BLaER1 treated with 17β-estradiol and CSF1 and Interleukin-3, amounts not matched to agents 10 nM and 100 nM (cell line): ENCODE results near the gene SV2C.

Experiments
- H3K27ac ChIP-seq, 11 experiments: shearing (Covaris generic); formaldehyde crosslinking; 2 replicates each; pipeline ENCODE4 v1.8.1; 2022
- H3K27me3 ChIP-seq, 11 experiments: shearing (Covaris generic); formaldehyde crosslinking; 2 replicates each; pipeline ENCODE4 v1.8.1; 2022
- H3K36me3 ChIP-seq, 11 experiments: shearing (Covaris generic); formaldehyde crosslinking; 2 replicates each; pipeline ENCODE4 v1.8.1; 2022
- H3K4me1 ChIP-seq, 10 experiments: shearing (Covaris generic); formaldehyde crosslinking; 2 replicates each; pipeline ENCODE4 v1.8.1; 2022
- H3K4me2 ChIP-seq, 11 experiments: shearing (Covaris generic); formaldehyde crosslinking; 2 replicates each; pipeline ENCODE4 v1.8.1; 2022
- H3K4me3 ChIP-seq, 10 experiments: shearing (Covaris generic); formaldehyde crosslinking; 2 replicates each; pipeline ENCODE4 v1.8.1; 2022
- H3K9ac ChIP-seq, 11 experiments: shearing (Covaris generic); formaldehyde crosslinking; 2 replicates each; pipeline ENCODE4 v1.8.1; 2022
- H3K9me3 ChIP-seq, 11 experiments: shearing (Covaris generic); formaldehyde crosslinking; replicated peaks in 1 of 11; 2 replicates each; pipeline ENCODE4 v1.8.1; 2022
- H4K20me1 ChIP-seq, 11 experiments: shearing (Covaris generic); formaldehyde crosslinking; 2 replicates each; pipeline ENCODE4 v1.8.1; 2022
- Cebpa-rat ChIP-seq, 11 experiments: shearing (Covaris generic); IDR thresholded peaks; 2 replicates each; pipeline ENCODE4 v1.8.1; 2022

Gene SV2C

DNA sequence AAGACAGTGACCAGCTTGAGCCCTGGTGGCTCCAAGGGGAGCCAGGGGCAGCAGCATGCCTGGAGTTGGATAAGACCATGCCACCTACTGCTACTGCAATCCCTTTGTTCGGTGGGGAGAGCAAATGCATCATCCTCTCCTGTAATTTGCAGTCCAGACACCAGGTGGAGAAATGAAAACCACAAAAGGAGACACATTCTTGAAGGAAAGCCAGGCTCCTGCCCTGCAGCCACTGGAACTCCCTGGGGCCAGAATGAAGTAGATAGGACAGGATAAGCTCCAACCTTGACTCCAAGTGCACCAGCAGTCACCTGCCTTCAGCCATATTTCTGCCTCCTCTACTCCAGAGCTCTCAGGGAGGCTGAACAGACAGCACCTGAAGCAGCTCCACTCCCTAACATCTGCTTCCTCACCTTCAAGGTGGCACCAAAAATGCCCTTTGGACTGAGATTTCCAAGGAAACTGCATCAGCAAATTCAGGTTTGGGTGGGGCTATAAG lies 254.8 kb downstream of the SV2C start:
- no peak overlapping the region for H3K4me3 ChIP-seq
- no peaks in the 10 kb centered on the region for H3K27me3 ChIP-seq
- peaks cover 23 to 46% (median 37%) of the 10 kb centered on the region in 10 experiments for H3K4me1 ChIP-seq
- H3K9ac ChIP-seq, result no peak overlapping the region
- no peak for TF ChIP-seq Cebpa-rat (IDR thresholded peaks at IDR 0.05)
- peak overlapping the region; percentile 3 to 73 (median 38); a peak in 20 of 22 replicates for H3K4me2 ChIP-seq
- H3K27ac ChIP-seq, result peak overlapping the region in 2 of 11 experiments; percentile 4 to 27; a peak in 1 of 22 replicates
- no peaks in the 10 kb centered on the region for H4K20me1 ChIP-seq
- H3K36me3 ChIP-seq, result no peaks in the 10 kb centered on the region
- peaks cover 7 to 25% (median 15%) of the 10 kb centered on the region in 11 experiments; a peak in 18 of 22 replicates for H3K9me3 ChIP-seq

DNA sequence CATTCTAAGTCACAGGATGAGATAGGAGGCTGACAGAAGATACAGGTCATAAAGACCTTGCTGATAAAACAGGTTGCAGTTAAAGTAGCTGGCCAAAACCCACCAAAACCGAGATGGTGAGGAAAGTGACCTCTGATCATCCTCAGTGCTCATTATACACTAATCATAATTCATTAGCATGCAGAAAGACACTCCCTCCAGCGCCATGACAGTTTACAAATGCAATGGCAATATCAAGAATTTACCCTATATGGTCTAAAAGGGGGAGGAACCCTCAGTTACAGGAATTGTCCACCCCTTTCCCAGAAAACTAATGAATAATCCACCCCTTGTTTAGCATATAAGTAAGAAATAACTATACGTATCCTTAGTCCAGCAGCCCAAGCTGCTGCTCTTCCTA lies 256.7 kb downstream of the SV2C start:
- peaks cover 23 to 35% (median 29%) of the 10 kb centered on the region in 10 experiments for H3K4me1 ChIP-seq
- no peak for TF ChIP-seq Cebpa-rat (IDR thresholded peaks at IDR 0.05)
- no peak overlapping the region for H3K27ac ChIP-seq
- no peaks in the 10 kb centered on the region for H3K36me3 ChIP-seq
- peaks cover 7 to 20% (median 15%) of the 10 kb centered on the region in 11 experiments; a peak in 18 of 22 replicates for H3K9me3 ChIP-seq
- no peak overlapping the region for H3K4me2 ChIP-seq
- H3K9ac ChIP-seq, result no peak overlapping the region
- H4K20me1 ChIP-seq, result no peaks in the 10 kb centered on the region
- H3K4me3 ChIP-seq, result no peak overlapping the region
- no peaks in the 10 kb centered on the region for H3K27me3 ChIP-seq

DNA sequence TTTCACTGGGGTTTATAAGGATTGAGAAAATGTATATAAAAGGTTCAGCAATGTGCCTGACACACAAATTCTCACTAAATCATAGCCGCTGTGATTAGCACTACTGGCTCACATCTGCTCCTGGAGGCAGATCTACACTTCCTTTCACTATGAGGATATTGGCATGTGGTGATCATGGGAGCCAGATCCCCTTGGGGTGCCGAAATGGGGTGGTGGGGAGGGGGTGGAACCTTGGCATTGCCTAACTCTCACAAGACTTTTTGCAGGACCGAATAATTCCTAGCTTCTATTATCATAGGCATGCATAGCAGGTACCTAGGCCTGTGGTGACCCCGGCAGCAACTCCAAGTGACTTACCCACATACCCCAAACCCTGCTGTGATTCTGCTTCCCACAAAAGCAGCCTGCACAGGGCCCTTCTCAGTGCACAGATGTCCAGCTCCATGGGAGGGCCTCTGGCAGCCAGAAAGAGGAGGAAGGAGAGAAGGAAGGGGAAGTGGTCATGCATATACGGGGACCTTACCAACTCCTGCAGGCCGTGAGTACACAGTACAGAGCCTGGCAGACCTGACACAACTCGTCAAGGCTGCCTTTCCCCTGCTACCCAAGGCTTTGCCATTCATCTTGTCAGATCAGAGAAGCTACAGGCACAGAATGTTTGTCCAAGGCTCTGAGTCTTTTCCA lies 258.6 kb downstream of the SV2C start:
- H3K9me3 ChIP-seq, result peaks cover 0 to 7% (median 3%) of the 10 kb centered on the region in 11 experiments; a peak in 16 of 22 replicates
- H3K27me3 ChIP-seq, result no peaks in the 10 kb centered on the region
- H4K20me1 ChIP-seq, result no peaks in the 10 kb centered on the region
- peaks cover 22 to 34% (median 26%) of the 10 kb centered on the region in 10 experiments for H3K4me1 ChIP-seq
- peak overlapping the region; percentile 24 to 78 (median 55) for H3K4me2 ChIP-seq
- H3K36me3 ChIP-seq, result no peaks in the 10 kb centered on the region
- H3K9ac ChIP-seq, result no peak overlapping the region; a peak in 3 of 22 replicates
- H3K27ac ChIP-seq, result peak overlapping the region in 3 of 11 experiments; percentile 0 to 10 (median 7); a peak in 6 of 22 replicates
- no peak overlapping the region for H3K4me3 ChIP-seq
- TF ChIP-seq Cebpa-rat (IDR thresholded peaks at IDR 0.05), result no peak

DNA sequence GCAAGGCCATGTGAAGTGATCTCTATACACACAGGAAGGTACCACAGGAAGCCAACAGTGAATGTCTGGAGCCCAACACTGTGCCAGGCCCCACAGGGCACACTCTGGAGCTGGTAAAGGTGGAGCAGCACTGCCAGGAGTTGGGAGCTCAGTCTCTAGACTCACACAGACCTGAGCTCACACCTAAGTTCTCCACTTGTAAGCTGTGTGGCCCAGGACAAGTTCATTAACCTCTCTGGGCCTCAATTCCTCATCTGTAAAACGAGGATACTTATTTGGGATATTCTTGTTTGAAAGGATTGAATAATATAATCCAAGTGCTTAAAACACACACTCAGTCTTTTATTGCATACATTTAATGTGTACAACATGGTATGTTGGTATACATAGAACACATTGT lies 259.3 kb downstream of the SV2C start:
- H4K20me1 ChIP-seq, result no peaks in the 10 kb centered on the region
- peaks cover 20 to 27% (median 21%) of the 10 kb centered on the region in 10 experiments for H3K4me1 ChIP-seq
- peak overlapping the region in 3 of 11 experiments; percentile 0 to 10 (median 7); a peak in 5 of 22 replicates for H3K27ac ChIP-seq
- H3K9ac ChIP-seq, result no peak overlapping the region; a peak in 2 of 22 replicates
- TF ChIP-seq Cebpa-rat (IDR thresholded peaks at IDR 0.05), result no peak
- peaks cover 0 to under 1% (median 0%) of the 10 kb centered on the region in 11 experiments; a peak in 1 of 22 replicates for H3K9me3 ChIP-seq
- no peaks in the 10 kb centered on the region for H3K36me3 ChIP-seq
- peak overlapping the region; percentile 24 to 78 (median 55) for H3K4me2 ChIP-seq
- no peak overlapping the region for H3K4me3 ChIP-seq
- no peaks in the 10 kb centered on the region for H3K27me3 ChIP-seq

DNA sequence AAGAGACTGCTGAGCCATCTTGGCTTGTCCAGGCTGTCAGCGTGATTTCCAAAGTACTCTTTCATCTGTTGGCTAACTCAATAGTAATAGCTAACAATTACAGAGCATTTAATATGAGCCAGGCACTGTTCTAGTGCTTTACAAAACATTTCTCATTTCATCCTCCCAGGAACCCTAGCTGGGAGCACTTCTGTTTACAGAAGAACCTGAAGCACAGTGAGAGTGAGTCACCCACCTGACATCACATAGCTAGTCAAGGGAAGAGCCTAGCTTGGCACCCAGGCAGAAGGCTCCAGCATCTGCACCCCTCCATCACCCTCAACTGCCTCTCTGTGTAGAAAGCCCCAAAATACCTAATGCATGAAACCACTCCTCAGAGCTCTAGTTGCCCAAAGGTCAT lies 262.4 kb downstream of the SV2C start:
- H3K27me3 ChIP-seq, result no peaks in the 10 kb centered on the region
- no peaks in the 10 kb centered on the region for H3K9me3 ChIP-seq
- H3K9ac ChIP-seq, result no peak overlapping the region
- no peak overlapping the region for H3K27ac ChIP-seq
- H3K4me2 ChIP-seq, result no peak overlapping the region
- no peaks in the 10 kb centered on the region for H3K36me3 ChIP-seq
- H3K4me1 ChIP-seq, result peaks cover 15 to 23% (median 21%) of the 10 kb centered on the region in 10 experiments
- H3K4me3 ChIP-seq, result no peak overlapping the region
- no peak for TF ChIP-seq Cebpa-rat (IDR thresholded peaks at IDR 0.05)
- no peaks in the 10 kb centered on the region for H4K20me1 ChIP-seq

DNA sequence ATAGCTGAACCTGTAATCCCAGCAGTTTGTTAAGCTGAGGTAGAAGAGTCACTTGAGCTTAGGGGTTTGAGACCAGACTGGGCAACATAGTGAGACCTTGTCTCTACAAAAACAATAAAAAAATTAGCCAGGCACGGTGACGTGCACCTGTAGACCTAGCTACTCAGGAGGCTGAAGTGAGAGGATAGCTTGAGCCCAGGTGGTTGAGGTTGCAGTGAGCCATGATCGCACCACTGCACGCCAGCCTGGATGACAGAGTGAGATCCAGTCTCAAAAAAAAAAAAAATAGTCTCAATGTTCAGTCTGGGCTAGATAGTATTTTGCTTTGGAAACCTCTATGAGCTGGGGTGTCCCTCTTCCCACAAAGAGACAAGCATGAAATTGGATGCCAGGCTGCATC lies 268.0 kb downstream of the SV2C start:
- peak overlapping the region in 6 of 11 experiments; percentile 7 to 54 (median 34); a peak in 11 of 22 replicates for H3K4me2 ChIP-seq
- no peak overlapping the region for H3K9ac ChIP-seq
- H4K20me1 ChIP-seq, result no peaks in the 10 kb centered on the region
- no peak overlapping the region for H3K4me3 ChIP-seq
- H3K36me3 ChIP-seq, result no peaks in the 10 kb centered on the region
- H3K4me1 ChIP-seq, result peaks cover 0 to 31% (median 15%) of the 10 kb centered on the region in 10 experiments; a peak in 13 of 20 replicates
- no peaks in the 10 kb centered on the region for H3K27me3 ChIP-seq
- no peak overlapping the region for H3K27ac ChIP-seq
- no peak for TF ChIP-seq Cebpa-rat (IDR thresholded peaks at IDR 0.05)
- H3K9me3 ChIP-seq, result no peaks in the 10 kb centered on the region

DNA sequence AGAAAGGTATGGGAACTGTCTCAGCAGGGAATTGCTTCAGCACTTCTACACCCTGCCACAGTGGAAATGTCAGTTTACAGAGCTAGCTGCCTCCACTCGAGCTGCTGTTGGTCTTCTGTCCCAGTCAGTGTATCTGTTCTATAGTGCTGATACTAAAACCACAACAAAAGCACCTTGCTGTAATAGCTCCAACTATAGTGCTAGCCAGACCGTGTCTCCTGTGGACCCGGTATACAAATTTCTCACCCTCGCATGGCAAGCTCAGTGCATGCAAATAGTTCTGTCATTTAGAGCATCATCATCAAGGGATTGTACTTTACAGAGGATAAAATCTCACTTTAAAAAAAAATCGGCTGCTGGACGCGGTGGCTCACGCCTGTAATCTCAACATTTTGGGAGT lies 268.4 kb downstream of the SV2C start:
- no peak for TF ChIP-seq Cebpa-rat (IDR thresholded peaks at IDR 0.05)
- Histone ChIP-seq H3K27me3 (no peaks in the 10 kb centered on the region), H3K36me3 (no peaks in the 10 kb centered on the region), H3K4me3 (no peak overlapping the region), H3K9ac (no peak overlapping the region), H4K20me1 (no peaks in the 10 kb centered on the region), H3K9me3 (no peaks in the 10 kb centered on the region), H3K27ac (no peak overlapping the region), H3K4me2 (peak overlapping the region in 6 of 11 experiments; percentile 7 to 54 (median 34); a peak in 11 of 22 replicates), H3K4me1 (peaks cover 0 to 31% (median 15%) of the 10 kb centered on the region in 10 experiments; a peak in 13 of 20 replicates)

DNA sequence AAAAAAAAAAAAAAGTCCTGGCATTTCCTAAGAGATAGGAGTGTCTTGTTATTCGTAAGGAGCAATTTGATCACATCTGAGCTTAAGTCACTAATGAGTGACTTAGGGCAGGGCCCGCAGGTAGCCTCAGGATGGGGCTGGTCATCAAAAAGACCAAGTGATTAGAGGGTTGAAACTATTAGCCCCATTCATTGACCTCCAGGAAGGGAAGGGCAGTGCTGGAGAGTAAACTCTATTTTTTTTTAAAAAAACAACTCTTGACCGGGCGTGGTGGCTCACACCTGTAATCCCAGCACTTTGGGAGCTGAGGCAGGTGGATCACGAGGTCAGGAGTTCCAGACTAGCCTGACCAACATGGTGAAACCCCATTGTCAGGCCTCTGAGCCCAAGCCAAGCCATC lies 273.7 kb downstream of the SV2C start:
- no peak overlapping the region for H3K9ac ChIP-seq

DNA sequence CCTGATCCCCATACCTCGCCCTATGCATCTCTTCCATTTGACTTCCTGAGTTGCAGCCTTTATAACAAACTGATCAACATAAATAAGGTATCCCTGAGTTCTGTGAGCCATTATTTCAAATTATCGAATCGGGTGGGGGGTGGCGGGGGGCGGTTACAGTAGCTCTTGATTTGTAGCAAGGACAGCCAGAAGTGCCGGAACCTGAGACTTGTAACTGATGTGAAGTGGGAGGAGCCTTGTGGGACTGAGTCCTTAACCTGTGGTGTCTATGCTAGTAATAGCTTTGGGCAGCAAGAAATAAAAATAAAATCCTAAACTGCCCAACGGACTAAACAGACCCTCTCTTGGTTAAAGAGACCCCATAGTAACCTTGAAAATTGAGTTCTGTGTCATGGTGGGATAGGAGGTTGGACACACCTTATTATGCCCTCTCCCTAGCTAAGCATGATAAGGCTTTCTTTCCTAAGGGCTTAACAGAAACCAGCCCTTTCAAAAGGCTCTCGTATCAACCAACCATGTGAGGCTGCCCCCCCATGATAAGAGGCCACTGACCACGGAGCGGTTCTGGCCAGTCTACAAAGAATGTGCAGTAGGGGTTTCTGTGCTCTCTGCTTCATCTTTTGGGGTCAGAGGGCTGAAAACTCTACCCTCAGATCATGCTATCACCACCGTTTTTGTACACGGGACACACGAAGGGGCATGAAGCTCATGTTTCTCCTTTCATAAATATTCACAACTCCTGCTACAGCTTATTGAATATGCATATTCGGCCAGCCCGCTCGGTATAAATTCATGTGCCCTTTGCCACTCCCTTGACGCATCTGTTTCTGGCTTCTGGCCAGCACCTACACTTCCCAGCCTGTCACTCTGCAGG lies 280.4 kb downstream of the SV2C start:
- no peak for TF ChIP-seq Cebpa-rat (IDR thresholded peaks at IDR 0.05)
- Histone ChIP-seq H3K27me3 (no peaks in the 10 kb centered on the region), H4K20me1 (no peaks in the 10 kb centered on the region), H3K36me3 (no peaks in the 10 kb centered on the region), H3K4me2 (no peak overlapping the region), H3K27ac (no peak overlapping the region), H3K4me3 (no peak overlapping the region), H3K4me1 (peaks cover 10 to 26% (median 16%) of the 10 kb centered on the region in 10 experiments), H3K9ac (no peak overlapping the region), H3K9me3 (peaks cover 0 to 6% (median 0%) of the 10 kb centered on the region in 11 experiments; a peak in 2 of 22 replicates)

More for the DNA sequence above, 273.7 kb downstream of the SV2C start:
- Histone ChIP-seq H3K27me3 (no peaks in the 10 kb centered on the region), H3K4me3 (no peak overlapping the region), H4K20me1 (no peaks in the 10 kb centered on the region), H3K9me3 (no peaks in the 10 kb centered on the region), H3K36me3 (no peaks in the 10 kb centered on the region), H3K4me2 (no peak overlapping the region), H3K4me1 (peaks cover 0 to 12% (median 2%) of the 10 kb centered on the region in 10 experiments; a peak in 8 of 20 replicates), H3K27ac (no peak overlapping the region)
- no peak for TF ChIP-seq Cebpa-rat (IDR thresholded peaks at IDR 0.05)
